ENCODE data around the gene DLGAP1.

DLGAP1 gene

DNA sequence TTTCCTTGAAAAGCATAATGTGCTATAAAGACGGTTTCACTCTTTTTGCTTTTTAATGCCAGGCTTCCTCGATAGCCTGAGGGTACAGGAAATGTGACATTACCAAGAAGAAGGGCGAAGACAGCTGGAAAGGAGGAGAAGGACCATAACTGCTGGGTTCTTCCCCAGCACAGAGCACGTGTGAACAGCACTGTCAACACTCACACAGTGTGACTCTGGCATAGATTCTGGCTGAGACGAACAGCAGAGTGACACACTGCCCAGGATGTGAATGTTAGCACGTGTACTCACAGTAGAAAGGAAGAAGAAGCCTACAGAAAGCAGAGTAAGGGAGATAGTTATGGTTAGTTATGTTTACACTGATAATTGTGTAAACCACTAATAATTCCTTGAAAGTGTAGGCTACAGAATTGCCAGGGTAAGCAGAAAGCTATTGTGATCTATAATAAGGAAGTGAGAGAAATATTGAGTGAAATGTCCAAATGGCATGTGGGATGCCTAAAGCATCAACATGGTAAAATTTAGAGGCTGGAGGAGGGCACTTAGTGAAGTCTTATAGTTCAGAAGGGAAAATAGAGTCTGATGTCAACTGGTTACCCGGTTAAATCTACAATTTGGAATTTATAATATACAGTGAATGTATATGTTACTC is 198.2 kb downstream of the DLGAP1 start:
- in situ Hi-C loops (cut with MboI; ENCODE audit: low pct_unique_long_range_greater_than_20kb, low sequenced_read_pairs, unreplicated experiment), result no loop called here
- TF ChIP-seq, protein P1, sequence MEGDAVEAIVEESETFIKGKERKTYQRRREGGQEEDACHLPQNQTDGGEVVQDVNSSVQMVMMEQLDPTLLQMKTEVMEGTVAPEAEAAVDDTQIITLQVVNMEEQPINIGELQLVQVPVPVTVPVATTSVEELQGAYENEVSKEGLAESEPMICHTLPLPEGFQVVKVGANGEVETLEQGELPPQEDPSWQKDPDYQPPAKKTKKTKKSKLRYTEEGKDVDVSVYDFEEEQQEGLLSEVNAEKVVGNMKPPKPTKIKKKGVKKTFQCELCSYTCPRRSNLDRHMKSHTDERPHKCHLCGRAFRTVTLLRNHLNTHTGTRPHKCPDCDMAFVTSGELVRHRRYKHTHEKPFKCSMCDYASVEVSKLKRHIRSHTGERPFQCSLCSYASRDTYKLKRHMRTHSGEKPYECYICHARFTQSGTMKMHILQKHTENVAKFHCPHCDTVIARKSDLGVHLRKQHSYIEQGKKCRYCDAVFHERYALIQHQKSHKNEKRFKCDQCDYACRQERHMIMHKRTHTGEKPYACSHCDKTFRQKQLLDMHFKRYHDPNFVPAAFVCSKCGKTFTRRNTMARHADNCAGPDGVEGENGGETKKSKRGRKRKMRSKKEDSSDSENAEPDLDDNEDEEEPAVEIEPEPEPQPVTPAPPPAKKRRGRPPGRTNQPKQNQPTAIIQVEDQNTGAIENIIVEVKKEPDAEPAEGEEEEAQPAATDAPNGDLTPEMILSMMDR (IDR thresholded peaks at IDR 0.05; ENCODE audit: extremely low read depth, insufficient read depth, missing control alignments), result no peak
- DNase-seq (ENCODE audit: low spot score), result no peak

DNA sequence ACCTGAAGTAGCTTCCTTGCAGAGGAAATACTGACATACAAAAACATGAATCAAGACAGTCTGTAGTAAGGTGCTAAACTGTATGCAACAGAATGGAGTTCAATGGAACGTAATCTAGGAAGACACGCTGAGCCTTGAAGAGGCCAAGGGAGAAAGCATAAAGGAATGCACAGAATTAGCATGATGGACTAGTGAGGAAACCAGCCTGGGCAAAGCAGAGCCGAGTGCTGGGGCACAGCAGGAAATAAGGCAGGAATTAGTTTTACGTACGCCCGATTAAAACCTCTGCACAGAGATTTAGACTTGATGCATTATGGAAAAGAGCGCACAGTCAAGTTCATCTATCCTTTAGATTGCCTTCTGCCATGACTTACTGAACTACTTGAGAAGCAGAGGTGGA is 200.3 kb downstream of the DLGAP1 start:
- TF ChIP-seq, protein P1 (IDR thresholded peaks at IDR 0.05; ENCODE audit: extremely low read depth, insufficient read depth, missing control alignments), result no peak
- no peak for DNase-seq (ENCODE audit: low spot score)
- in situ Hi-C loops (cut with MboI; ENCODE audit: low pct_unique_long_range_greater_than_20kb, low sequenced_read_pairs, unreplicated experiment), result no loop called here

DNA sequence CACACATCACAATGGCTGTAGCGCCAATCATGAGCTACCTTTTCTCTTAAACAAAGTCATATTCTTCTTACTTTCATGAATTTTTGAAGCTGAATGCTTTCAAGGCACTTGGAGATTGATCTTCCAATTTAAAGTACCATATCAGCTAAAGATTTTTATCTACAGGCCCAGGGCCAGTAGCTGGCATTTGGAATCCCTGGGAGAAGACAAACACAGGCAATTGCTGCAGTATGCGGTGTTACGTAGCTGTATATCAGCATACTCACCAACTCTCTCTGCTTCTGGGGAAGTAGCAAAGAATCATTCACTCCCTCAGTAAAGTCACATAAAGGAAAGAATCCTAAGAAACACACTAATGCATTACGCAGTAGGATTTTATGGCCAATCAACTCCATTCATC is 202.3 kb downstream of the DLGAP1 start:
- TF ChIP-seq, protein P1 (IDR thresholded peaks at IDR 0.05; ENCODE audit: extremely low read depth, insufficient read depth, missing control alignments), result no peak
- in situ Hi-C loops (cut with MboI; ENCODE audit: low pct_unique_long_range_greater_than_20kb, low sequenced_read_pairs, unreplicated experiment), result no loop called here
- no peak for DNase-seq (ENCODE audit: low spot score)

DNA sequence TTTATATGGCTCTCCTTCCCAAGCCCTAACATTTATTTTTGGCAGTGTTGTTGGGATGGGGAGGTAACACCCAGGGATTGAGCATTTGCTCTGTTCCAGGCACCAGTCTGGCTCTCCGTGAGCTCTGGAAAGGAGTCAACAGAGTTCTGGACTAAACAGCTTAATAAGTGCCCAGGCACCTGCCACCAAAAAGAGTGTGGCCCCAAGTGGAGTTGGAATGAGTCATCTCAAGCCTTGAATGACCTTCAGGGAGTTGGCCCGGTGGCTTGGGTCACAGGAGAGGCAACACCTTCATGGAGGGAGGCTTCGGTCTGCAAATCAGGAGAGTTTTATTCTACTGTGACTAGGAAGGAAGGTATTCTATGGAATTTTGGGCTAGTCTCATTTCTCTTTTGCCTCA is 203.2 kb downstream of the DLGAP1 start:
- no peak for DNase-seq (ENCODE audit: low spot score)
- TF ChIP-seq, protein P1 (IDR thresholded peaks at IDR 0.05; ENCODE audit: extremely low read depth, insufficient read depth, missing control alignments), result no peak
- in situ Hi-C loops (cut with MboI; ENCODE audit: low pct_unique_long_range_greater_than_20kb, low sequenced_read_pairs, unreplicated experiment), result no loop called here

DNA sequence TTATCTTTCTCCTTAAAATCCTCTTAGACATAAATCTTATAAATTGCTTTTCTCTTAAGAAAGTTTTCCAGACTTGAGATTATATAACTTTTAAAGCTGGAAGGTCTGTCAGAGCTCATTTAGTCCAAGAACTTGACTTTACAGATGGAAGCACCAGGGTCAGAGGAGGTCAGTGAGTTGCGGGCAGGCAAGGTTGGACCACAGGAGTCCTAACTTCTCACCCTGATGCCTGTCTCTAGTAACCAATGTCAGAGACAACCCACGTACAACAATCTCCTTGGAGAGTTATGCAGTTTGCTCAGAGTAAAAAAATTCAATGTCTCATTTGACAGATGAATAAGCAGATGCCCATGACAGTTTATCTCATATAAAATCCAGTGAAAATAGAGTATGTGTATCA is 203.9 kb downstream of the DLGAP1 start:
- in situ Hi-C loops (cut with MboI; ENCODE audit: low pct_unique_long_range_greater_than_20kb, low sequenced_read_pairs, unreplicated experiment), result no loop called here
- no peak for DNase-seq (ENCODE audit: low spot score)
- TF ChIP-seq, protein P1 (IDR thresholded peaks at IDR 0.05; ENCODE audit: extremely low read depth, insufficient read depth, missing control alignments), result no peak

DNA sequence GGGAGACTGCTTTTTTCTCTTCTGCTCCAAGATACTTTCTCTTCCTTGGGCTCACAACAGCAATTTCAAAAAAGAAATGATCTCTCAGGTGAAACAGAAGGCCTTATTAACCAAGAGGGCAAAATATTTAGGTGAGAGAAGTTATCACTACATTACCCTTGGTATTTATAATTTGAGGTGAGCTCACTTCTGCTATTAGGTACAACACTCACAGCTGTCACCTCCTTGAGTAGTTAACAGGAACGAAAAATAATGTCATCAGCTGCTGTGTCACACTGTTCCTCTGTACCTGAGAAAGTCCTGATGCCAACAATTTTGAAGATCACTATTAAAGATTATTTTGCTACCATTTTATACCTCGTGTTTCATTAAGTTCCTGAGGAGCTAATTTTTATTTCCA is 205.0 kb downstream of the DLGAP1 start:
- no peak for DNase-seq (ENCODE audit: low spot score)
- TF ChIP-seq, protein P1 (IDR thresholded peaks at IDR 0.05; ENCODE audit: extremely low read depth, insufficient read depth, missing control alignments), result no peak
- in situ Hi-C loops (cut with MboI; ENCODE audit: low pct_unique_long_range_greater_than_20kb, low sequenced_read_pairs, unreplicated experiment), result no loop called here

All from GM13977 (cell line).